HepG2 (cell line): ENCODE data around the gene POLE. TPM values are rescaled to one million over a fixed set of nuclear protein-coding genes. Genes with fewer than 3 reads are reported as not detected.

Source experiments
- ARID4A ChIP-seq: sonication (generic); formaldehyde crosslinking; IDR thresholded peaks from 2 replicates; pipeline ENCODE4 v1.5.0; 2020; ENCODE audit warnings: mild to moderate bottlenecking, missing genetic modification reagents, borderline replicate concordance
- BORCS8-MEF2B ChIP-seq: sonication (generic); formaldehyde crosslinking; IDR thresholded peaks from 2 replicates; pipeline ENCODE4 v1.8.0; 2022; ENCODE audit warnings: mild to moderate bottlenecking, missing genetic modification reagents
- IRF1 ChIP-seq: sonication (generic); formaldehyde crosslinking; IDR thresholded peaks from 2 replicates; pipeline ENCODE4 v1.4.0; 2020; ENCODE audit warnings: low read depth, mild to moderate bottlenecking, missing genetic modification reagents
- PHF5A ChIP-seq: IDR thresholded peaks from one replicate; pipeline ENCODE4 v1.6.1; 2018; ENCODE audit warnings: low read depth, missing genetic modification reagents; ENCODE audit not compliant: unreplicated experiment
- SALL2 ChIP-seq: sonication (generic); formaldehyde crosslinking; IDR thresholded peaks from 2 replicates; pipeline ENCODE4 v1.8.1; 2023; ENCODE audit warnings: mild to moderate bottlenecking, missing genetic modification reagents, inconsistent platforms
- TCF12 ChIP-seq, 2 experiments: fragments of 450-650 bp in 1 of 2; sonication (generic) in 1 of 2; formaldehyde crosslinking in 1 of 2; IDR thresholded peaks; 2 replicates each; pipeline versions ENCODE4 v1.6.1 to v1.8.0; 2017 to 2022; ENCODE audit warnings: antibody characterized with exemption in 1 of 2, mild to moderate bottlenecking in 1 of 2, missing genetic modification reagents in 1 of 2, moderate library complexity in 1 of 2
- TSC22D2 ChIP-seq: sonication (generic); formaldehyde crosslinking; IDR thresholded peaks from 2 replicates; pipeline ENCODE4 v1.5.1; 2020; ENCODE audit warnings: missing genetic modification reagents, mild to moderate bottlenecking, borderline replicate concordance
- ZNF33B ChIP-seq: sonication (generic); formaldehyde crosslinking; IDR thresholded peaks from 2 replicates; pipeline ENCODE4 v1.5.1; 2020; ENCODE audit warnings: mild to moderate bottlenecking, missing genetic modification reagents
- ZNF674 ChIP-seq: sonication (generic); formaldehyde crosslinking; IDR thresholded peaks from 2 replicates; pipeline ENCODE4 v1.5.0; 2020; ENCODE audit warnings: low read depth, mild to moderate bottlenecking, missing genetic modification reagents
- ZNF782 ChIP-seq: sonication (generic); formaldehyde crosslinking; IDR thresholded peaks from 2 replicates; pipeline ENCODE4 v1.4.0; 2020; ENCODE audit warnings: missing genetic modification reagents, mild to moderate bottlenecking, borderline replicate concordance
- polyA plus RNA-seq, 8 experiments: library from polyadenylated mRNA; depleted of rRNA in 3 of 8; stranded (reverse) in 7 of 8; unstranded in 1 of 8; fragments of >200 nt; fragmentation: Illumina TruSeq in 4 of 8; extraction: Trizol in 4 of 8; gene quantifications; 2 replicates each; pipeline versions ENCODE4 v1.2.1 to v1.2.3, GENCODE V29; 2011 to 2016; ENCODE audit warnings: low read depth in 4 of 8, missing spikeins in 1 of 8, mixed read lengths in 1 of 8; ENCODE audit not compliant: insufficient read depth in 1 of 8
- total RNA-seq, 5 experiments: library from RNA; depleted of rRNA; stranded (reverse); fragments of >200 nt; fragmentation: Illumina TruSeq; extraction: Trizol; gene quantifications; 2 replicates each; pipeline ENCODE4 v1.2.3, GENCODE V29; 2016; ENCODE audit warnings: low read depth in 1 of 5

Gene POLE
- total and polyA plus RNA-seq, 2 of the 13 experiments (the other 11 are each of a cell fraction or from before 2014, with no cell fraction given), result 25.3 to 52.2 TPM

GRCh38 chr12:132619071-132619385, 68.1 kb downstream of the POLE start (continued):
- TF ChIP-seq ARID4A (CRISPR knock-in tag), result no peak
- TF ChIP-seq PHF5A (CRISPR knock-in tag), result no peak
- TF ChIP-seq TCF12 (IDR thresholded peaks at IDR 0.05), result no peak
- TF ChIP-seq TCF12 (CRISPR knock-in tag; IDR thresholded peaks at IDR 0.05), result no peak
- no peak for TF ChIP-seq IRF1 (CRISPR knock-in tag)
- TF ChIP-seq ZNF33B (CRISPR knock-in tag), result no peak
- no peak for TF ChIP-seq ZNF674 (CRISPR knock-in tag)
- TF ChIP-seq BORCS8-MEF2B (CRISPR knock-in tag), result no peak
- TF ChIP-seq SALL2 (CRISPR knock-in tag), result no peak
- no peak for TF ChIP-seq ZNF782 (CRISPR knock-in tag)
- TF ChIP-seq TSC22D2 (CRISPR knock-in tag), result no peak
